ENCODE results near the gene PPIL1.

DNA sequence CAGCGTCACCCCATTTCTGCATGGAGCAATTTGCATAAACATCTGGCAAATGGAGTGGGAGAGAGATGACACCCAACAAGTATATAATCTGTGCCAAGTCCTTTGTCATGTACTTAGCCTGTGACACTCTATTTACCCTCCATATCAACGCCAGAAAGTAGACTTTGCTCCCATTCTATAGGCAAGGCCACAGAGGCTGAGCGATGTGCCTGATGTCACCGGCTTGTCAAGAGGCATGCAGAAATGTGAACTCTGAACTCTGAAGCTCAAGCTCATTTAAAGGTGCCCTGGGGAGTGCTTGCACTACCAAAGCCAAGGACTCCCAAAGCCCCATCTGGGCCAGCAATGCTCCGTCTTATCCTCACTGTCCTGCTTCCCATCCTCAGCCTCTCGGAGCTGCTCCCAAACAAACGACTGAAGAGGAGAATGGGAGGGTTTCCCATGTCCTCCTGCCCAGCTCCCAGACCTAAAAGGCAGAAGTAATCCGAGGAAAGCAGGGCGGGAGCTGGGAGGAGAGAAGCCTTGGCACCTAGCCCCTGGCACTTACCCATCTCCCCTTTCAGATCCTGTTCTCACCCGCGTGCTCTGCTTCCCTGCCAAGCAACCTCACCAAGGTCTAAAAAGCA, 44.6 kb downstream of the PPIL1 start:
- no peak for TF ChIP-seq MXI1 (conservative IDR thresholded peaks at IDR 0.05; ENCODE audit: poor library complexity, severe bottlenecking)
- TF ChIP-seq, protein P1, sequence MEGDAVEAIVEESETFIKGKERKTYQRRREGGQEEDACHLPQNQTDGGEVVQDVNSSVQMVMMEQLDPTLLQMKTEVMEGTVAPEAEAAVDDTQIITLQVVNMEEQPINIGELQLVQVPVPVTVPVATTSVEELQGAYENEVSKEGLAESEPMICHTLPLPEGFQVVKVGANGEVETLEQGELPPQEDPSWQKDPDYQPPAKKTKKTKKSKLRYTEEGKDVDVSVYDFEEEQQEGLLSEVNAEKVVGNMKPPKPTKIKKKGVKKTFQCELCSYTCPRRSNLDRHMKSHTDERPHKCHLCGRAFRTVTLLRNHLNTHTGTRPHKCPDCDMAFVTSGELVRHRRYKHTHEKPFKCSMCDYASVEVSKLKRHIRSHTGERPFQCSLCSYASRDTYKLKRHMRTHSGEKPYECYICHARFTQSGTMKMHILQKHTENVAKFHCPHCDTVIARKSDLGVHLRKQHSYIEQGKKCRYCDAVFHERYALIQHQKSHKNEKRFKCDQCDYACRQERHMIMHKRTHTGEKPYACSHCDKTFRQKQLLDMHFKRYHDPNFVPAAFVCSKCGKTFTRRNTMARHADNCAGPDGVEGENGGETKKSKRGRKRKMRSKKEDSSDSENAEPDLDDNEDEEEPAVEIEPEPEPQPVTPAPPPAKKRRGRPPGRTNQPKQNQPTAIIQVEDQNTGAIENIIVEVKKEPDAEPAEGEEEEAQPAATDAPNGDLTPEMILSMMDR (IDR thresholded peaks at IDR 0.05; ENCODE audit: poor library complexity, severe bottlenecking), result no peak
- no peak for TF ChIP-seq EZH2 (IDR thresholded peaks at IDR 0.05; ENCODE audit: borderline replicate concordance, insufficient read depth, low read length, poor library complexity, severe bottlenecking)
- no peak for TF ChIP-seq POLR2AphosphoS5 (IDR thresholded peaks at IDR 0.05)
- no peak for TF ChIP-seq REST (IDR thresholded peaks at IDR 0.05; ENCODE audit: borderline replicate concordance)
- TF ChIP-seq RAD21 (conservative IDR thresholded peaks at IDR 0.05), result no peak
- TF ChIP-seq SMC3 (conservative IDR thresholded peaks at IDR 0.05; ENCODE audit: poor library complexity), result no peak
- no peak for TF ChIP-seq TAF1 (IDR thresholded peaks at IDR 0.05; ENCODE audit: low read depth)

Data from neural cell (in vitro differentiated cells).